22Rv1 (cell line): ENCODE results near the gene RGL1.

Experiments
- H3K27ac ChIP-seq: fragments of 450-650 bp; 2 replicates; pipeline ENCODE4 v1.5.1; 2017
- ZFX ChIP-seq: fragments of 450-650 bp; IDR thresholded peaks from 2 replicates; pipeline ENCODE4 v1.6.1; 2017; ENCODE audit warnings: antibody characterized with exemption, borderline replicate concordance
- TF ChIP-seq, protein P1 (sequence below): fragments of 450-650 bp; IDR thresholded peaks from 2 replicates; pipeline ENCODE4 v1.5.1; 2017; ENCODE audit warnings: mild to moderate bottlenecking

Gene RGL1

DNA sequence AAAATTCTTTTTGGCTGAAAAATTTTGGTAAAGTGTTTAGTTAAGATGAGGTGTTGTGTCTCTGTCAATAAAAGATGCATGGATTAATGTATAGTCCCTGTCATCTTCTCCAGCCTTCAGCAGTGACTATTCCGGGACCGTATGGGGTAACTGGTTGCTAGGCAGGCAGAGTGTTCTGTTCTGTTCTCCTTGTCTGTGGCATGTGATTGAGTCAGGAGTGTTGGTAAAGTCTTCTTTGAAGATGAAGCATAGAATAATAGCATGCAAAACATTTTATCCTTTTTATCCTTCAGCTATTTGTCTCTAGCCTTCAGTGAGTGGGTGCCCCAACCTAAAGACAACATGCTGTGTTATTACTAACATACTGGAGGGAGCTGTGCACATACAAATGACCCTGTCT is 74.6 kb downstream of the RGL1 start:
- H3K27ac ChIP-seq = no peak overlapping the region
- TF ChIP-seq, protein P1, sequence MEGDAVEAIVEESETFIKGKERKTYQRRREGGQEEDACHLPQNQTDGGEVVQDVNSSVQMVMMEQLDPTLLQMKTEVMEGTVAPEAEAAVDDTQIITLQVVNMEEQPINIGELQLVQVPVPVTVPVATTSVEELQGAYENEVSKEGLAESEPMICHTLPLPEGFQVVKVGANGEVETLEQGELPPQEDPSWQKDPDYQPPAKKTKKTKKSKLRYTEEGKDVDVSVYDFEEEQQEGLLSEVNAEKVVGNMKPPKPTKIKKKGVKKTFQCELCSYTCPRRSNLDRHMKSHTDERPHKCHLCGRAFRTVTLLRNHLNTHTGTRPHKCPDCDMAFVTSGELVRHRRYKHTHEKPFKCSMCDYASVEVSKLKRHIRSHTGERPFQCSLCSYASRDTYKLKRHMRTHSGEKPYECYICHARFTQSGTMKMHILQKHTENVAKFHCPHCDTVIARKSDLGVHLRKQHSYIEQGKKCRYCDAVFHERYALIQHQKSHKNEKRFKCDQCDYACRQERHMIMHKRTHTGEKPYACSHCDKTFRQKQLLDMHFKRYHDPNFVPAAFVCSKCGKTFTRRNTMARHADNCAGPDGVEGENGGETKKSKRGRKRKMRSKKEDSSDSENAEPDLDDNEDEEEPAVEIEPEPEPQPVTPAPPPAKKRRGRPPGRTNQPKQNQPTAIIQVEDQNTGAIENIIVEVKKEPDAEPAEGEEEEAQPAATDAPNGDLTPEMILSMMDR = no peak
- TF ChIP-seq ZFX = no peak

DNA sequence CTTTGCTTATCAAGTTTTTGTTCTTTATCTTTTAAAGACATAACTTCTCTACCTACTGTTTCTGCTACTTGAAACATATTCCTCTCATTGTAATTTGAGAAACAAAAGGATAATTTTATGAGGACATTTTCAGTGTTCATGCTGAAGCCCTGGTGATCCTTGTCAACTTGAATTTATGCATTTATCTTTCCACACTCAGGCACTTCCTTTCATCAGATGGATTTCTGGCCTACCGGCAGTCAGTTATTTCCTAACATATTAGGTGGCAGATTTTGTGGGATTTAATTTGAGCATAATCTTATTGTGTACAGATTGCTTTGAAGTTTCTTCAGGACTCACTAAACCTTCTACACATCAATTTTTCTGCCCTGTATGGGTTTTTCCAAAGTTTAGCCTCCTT is 75.0 kb downstream of the RGL1 start:
- no peak overlapping the region for H3K27ac ChIP-seq
- no peak for TF ChIP-seq ZFX
- TF ChIP-seq, protein P1 = no peak

- no peak overlapping the region for H3K27ac ChIP-seq
- TF ChIP-seq ZFX = no peak
- TF ChIP-seq, protein P1 = no peak
Observed at GRCh38 chr1:183880531-183881243, 75.8 kb downstream of the RGL1 start.

- H3K27ac ChIP-seq = no peak overlapping the region
Observed at GRCh38 chr1:183881387-183882131, 76.6 kb downstream of the RGL1 start.

DNA sequence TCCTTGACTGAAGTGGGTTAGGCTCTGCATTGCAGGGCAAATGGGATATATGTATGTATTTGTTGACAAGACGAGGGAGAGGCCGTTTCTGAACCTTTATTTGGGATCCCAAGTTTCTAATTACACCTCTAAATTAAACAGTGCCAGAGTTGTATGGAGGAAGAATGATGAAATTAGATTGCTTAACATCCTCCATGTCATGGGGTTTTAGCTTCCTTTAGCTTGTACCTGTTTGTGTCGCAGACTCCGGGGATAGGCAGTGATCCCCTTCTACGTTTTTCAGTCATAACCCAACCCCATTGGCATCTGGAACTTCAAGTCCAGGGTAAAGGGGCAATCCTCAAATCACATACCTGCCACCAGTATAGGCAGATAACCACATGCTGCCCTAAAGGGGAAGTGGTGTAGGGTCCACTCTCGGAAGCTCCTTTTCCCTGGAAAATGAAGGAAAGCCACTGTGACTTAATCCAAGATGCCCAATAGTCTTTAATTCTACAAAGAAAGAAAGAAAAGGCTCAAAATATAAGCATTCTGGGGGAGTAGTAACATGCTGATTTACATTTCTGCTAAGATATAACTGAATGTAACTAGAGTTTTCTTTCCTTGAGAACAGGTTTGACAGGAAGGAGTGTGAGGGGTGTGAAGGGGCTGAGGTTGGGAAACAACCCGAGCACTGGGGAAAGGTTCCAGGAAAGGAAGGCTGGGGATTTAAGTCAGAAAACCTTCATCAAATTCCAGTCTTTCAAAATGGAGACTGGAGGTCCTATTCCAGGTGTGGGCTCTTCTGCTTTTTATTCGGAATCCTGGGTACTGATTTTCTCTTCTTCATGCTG is 77.6 kb downstream of the RGL1 start:
- TF ChIP-seq, protein P1 = no peak
- TF ChIP-seq ZFX = no peak
- no peak overlapping the region for H3K27ac ChIP-seq

More at GRCh38 chr1:183881387-183882131, 76.6 kb downstream of the RGL1 start:
- no peak for TF ChIP-seq ZFX
- TF ChIP-seq, protein P1 = no peak

DNA sequence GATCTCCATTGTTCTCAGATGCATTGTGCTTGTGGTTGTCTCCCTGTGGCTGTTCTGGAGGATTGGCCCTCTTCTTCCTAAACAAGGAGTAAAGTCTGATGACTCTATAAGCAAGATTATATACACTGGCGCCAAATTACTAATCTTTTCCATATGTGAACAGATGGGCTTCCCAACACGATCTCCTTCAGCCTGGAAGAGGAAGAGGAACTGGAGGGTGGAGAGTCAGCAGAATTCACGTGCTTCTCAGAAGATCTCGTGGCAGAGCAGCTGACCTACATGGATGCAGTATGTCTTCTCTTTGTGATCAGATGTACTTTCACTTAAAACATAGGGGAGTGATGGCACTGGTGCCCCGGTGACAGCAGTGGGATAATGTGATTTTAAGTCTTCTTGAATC is 78.7 kb downstream of the RGL1 start:
- TF ChIP-seq, protein P1 = no peak
- no peak for TF ChIP-seq ZFX
- no peak overlapping the region for H3K27ac ChIP-seq

- TF ChIP-seq ZFX = no peak
- TF ChIP-seq, protein P1 = no peak
- no peak overlapping the region for H3K27ac ChIP-seq
Observed at GRCh38 chr1:183884526-183884925, 79.6 kb downstream of the RGL1 start.
